NCI-H146 treated with DMSO at 0.1 percent for 48 hours (cell line): ENCODE data around the gene DNAJC6.
A peak's percentile ranks its signal among the peaks of the same experiment; 100 is the strongest.
"Not testable (repeated sequence)": the region's sequence is repeated elsewhere in the genome, so short reads cannot be mapped to it uniquely, and the experiment has no call there.

Experiments
- DNase-seq: peaks from one replicate; lab custom pipeline; 2025; ENCODE audit not compliant: unreplicated experiment; lab: John Stamatoyannopoulos, UW

The DNAJC6 gene

DNA sequence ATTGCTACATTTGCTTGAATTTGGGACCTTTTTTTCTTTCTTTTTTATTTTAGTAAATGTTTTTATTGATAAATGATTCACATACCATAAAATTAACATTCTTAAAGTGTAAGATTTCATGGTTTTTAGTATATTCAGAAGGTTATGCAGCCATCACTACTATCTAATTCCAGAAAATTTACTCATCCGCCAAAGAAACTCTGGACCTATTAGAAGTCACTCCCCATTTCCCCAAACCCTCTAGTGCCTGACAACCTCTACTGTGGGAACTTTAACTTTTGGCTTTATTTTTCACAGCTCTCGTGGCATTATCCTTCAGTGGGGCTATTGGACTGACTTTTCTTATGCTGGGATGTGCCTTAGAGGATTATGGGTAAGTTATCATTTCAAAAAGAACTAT lies 115.7 kb downstream of the DNAJC6 start:
- DNase-seq = no peak

DNA sequence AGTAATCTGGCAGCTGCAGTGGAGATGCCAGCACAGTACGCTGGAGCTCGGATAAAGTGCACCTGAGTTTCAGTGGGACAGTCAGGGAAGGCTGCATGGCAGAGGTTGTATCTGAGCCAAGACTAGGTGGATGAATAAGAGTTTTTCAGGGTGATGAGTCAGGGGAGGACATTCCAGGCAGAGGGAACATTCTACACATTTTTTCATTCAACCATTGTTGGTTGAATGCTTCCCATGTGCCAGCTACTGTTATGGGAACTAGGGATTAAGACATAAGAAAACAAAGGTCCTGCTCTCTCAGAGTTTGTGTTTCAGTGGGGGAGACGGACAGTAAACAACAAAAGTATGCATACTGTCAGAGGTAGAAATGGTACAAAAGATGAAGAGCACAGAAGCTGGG lies 116.4 kb downstream of the DNAJC6 start:
- DNase-seq = no peak

DNA sequence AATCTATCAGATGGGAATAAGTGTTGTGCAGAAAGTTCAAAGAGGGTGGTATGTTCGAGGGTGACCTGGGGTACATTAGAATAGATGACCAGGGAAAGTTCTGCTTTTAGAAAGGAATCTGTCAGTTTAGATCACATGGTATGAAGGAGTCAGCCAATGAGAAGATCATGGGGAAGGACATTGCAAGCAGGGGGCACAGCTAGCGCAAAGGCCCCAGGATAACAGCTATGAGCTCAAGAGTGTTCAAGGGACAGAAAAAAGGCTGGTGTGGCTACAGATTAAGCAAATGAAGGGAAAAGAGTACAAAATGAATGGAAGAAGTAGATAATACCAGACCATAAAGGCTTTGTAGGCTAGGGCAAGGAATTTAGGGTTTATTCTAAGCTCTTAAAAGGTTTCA lies 119.7 kb downstream of the DNAJC6 start:
- no peak for DNase-seq

DNA sequence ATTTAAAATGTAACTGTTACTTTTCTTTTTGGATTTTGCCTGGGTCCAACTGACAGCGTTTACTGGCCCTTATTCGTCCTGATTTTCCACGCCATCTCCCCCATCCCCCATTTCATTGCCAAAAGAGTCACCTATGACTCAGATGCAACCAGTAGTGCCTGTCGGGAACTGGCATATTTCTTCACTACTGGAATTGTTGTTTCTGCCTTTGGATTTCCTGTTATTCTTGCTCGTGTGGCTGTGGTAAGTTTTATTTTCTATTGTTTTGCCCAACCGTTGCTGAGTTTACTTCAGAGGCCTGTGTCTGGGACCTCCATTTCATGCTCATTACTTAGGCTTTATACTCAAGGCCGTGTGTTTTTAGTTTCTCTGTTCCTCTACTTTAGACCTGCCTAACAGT lies 120.5 kb downstream of the DNAJC6 start:
- no peak for DNase-seq

DNA sequence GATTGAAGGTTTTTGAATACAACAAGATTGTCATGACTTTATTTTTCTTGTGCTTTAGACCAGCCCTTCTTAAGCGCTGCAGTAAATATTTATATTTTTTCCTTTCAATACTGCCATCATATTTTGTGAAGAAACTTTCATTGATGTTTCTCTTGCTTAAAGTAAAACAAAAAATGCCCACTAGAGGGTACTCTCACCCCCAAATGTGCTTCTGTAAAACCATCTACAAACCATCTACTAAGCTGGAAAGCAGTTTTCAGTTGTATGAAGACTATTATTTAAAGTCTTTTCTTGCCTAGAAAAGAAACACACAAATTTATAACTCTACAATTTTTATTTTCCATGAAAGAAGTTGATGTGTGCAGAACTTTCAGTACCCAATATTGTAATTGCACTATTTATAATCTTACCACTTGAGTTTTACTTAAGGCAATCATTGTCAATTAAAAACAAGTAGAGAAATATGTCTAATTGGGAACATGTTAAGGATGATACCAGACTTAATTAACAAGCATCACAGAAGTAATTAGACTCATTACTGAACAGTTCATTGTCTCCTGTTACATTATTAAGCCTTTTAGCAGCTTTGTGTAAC lies 121.9 kb downstream of the DNAJC6 start:
- DNase-seq = peak; percentile 22

DNA sequence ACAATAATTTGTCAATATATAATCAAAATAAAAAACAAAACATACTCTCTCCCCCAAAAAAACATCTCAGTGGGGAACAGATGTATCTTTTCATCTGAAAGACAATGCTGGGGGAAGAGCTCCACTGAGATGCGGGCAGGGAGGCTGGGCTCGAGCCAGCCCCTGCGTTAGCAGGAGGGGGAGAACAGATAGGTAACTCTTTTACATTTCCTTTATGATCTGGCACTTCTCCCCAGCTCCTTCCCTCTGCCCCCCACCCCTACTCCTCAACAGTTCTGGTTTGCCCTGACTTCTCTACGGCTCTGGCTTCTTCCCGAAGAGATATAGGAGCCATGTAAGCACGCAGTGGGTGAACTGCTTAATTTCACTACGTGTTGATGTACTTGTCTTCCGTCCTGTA lies 123.6 kb downstream of the DNAJC6 start:
- DNase-seq = no peak

DNA sequence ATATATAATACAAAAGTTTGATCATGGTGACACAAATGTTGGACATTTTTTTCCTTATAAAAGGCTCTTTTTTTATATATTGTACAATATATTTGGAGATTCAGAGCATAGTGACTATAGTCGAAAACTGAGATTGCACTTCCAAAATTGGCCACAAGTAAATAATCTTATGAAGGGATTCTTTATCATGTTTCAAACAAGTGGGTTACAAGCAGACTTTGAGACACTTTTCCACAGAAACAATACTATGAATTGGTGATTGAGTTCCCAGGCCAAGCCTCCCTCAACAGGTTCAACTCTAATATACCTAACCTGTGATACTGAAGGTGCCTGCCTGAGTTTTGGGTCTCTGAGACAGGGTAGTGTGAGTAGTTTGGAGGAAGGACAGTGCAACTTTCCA lies 124.9 kb downstream of the DNAJC6 start:
- no peak for DNase-seq

DNA sequence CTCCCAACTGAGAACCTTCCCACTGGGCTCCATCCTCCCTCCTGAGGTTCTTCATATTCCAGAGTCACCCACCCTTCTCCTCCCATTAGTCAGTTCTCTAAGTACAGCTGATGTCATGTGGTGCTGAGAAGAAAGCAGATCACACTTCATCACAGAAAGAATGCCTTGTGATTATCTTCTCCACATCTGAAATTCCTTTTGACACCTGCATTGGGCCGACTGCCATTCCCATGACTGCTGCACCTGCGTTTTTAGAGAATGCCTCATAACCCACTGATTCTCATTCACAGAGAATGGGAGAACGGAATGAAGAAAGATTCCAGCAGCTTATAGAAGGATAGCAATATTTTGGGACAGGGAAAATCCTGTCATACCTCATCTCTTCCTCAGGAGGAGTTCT lies 125.4 kb downstream of the DNAJC6 start:
- no peak for DNase-seq

DNA sequence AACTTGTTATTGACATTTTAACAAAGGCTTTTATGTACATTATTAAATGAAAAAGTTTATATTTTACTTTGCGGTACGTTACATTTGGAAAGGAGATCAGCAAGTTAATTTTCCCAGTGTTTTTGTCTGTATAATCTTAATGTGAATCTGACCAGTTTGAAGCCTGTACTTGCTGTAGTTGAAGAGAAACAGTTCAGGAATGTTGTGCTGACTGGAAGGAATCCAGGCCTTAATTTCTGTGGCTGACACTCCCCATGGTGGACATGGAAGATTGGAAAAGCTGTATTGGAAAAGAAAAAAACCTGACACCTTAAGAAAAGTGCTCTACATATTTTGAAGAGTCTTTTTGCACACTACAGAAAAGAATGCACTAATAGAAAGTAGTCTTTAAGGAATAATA lies 126.6 kb downstream of the DNAJC6 start:
- DNase-seq = no peak

DNA sequence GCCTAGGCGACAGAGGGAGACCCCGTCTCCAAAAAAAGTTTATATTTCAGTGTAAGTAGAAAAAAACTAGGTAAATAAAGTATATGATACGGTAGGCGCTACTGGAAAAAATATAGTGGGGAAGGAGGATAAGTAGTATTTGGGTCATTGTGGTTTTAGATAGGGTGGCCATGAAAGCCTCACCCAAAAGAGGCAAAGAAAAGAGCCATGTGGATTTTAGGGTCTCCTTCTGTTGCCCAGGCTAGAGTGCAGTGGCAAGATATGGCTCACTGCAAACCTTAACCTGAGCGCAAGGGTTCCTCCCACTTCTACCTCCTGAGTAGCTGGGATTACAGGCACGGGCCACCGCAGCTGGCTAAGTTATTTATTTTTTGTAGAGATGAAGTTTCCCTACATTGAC lies 128.3 kb downstream of the DNAJC6 start:
- DNase-seq = no peak

DNA sequence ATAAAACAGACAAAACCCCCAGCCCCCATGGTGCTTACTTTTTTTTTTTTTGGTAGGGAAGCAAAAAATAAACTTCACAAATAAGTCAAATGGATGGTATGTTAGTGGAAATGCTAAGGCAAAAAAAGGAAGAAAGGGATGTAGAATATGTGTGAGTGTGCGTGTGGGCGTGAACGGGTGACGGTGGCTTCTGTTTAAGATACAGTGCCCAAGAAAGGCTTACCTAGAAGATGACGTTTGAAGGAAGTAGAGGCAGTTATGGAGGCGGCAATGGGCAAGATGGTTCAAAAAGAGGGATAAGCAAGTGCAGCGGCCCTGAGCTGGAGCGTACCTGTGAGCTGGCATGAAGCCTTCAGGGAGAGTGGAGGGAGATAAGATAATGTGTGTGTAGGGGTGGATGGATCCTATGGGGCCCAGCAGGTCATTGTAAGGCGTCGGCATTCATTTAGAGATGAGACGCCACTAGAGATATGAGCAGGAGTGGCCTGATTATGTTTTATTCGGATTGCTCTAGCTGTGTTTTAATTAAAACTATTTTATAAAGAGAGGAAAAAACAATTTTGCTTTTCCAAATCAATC lies 131.1 kb downstream of the DNAJC6 start:
- DNase-seq = no peak

DNA sequence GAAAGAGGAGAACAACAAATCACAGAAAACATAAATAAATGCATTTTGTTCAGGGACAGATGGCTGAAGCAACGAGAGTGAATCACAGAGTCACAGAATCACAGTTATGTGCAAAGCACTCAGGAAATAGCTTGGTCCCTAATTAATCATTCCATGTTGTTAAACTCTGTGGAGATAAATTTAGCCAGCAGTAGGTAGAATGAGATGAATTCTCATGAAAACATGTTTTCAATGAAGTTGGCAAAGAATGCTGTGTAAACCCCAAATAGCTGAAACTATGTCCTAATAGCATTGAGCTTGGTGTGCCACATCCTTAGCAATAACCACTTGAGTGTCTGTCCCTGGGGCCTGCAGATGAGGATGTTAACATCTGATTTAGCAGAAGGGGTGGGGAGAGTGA lies 131.6 kb downstream of the DNAJC6 start:
- DNase-seq = no peak

DNA sequence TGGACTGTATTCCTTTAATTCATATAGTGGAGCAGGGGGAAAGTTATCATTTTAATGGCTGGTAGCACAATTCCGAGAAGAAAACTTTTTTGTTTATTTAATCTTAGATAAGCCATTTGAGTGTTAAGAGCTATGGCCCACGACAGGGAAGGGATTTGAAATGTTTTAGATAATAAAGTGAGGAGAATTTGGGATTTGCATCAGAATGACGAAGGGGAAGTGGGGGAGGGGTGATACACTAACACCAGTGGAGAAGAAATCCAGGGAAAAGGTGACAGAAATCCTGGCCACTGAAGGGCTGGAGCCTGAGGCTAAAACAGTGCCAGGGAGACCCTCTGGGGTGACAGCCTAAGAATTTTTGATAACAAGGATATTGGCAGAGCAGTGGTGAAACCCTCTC lies 132.1 kb downstream of the DNAJC6 start:
- DNase-seq = no peak

DNA sequence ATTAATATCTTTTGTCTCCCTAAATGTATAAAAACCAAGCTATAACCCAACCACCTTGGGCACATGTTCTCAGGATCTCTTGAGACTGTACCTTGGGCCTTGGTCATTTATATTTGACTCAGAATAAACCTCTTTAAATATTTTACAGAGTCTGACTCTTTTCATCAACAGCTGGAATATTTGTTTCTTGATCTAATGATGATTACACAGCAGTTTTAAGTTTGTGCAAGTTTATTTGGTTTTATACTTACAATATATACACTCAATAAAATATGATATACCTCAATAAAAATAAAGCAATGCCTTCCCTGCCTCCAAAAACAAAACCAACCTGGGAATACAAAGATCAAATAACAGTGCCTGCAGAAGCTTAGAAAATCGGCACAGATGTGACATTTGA lies 133.1 kb downstream of the DNAJC6 start:
- no peak for DNase-seq

DNA sequence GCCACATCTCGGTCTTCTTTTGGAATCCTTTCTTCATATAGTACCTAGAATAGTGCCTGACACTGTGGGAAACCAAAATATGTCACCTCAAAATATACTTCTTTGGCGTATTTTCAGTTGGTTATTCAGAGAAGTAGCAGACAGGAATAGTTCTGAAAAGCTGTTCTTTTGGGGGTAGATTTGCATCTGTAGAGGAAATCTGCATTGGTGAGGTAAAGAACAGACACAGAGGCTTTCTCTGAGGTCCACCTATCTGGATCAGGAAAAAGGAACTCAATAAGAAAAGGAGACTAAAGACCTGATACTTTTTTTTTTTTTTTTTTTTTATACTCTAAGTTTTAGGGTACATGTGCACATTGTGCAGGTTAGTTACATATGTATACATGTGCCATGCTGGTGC lies 134.3 kb downstream of the DNAJC6 start:
- no peak for DNase-seq

DNA sequence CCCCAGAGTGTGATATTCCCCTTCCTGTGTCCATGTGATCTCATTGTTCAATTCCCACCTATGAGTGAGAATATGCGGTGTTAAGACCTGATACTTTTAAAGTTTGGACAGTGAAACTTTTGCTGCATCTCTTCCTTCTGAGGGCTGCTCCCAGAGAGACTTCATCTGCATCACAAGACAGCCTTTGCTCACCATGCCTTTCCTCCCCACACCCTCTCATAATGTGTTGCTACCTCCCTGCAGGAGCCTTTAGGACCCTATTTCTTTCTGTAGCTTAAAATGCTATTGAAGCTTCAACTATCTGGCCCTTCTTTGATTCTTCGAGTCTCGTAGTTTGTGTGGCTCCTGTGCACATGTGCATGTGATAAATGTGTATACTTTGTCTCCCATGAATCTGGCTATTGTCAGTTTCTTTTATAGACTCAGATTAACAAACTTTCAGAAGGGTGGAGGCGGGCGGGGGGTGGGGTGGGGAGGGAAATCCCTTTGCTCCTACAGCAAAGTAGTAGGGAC lies 134.8 kb downstream of the DNAJC6 start:
- DNase-seq = no peak

DNA sequence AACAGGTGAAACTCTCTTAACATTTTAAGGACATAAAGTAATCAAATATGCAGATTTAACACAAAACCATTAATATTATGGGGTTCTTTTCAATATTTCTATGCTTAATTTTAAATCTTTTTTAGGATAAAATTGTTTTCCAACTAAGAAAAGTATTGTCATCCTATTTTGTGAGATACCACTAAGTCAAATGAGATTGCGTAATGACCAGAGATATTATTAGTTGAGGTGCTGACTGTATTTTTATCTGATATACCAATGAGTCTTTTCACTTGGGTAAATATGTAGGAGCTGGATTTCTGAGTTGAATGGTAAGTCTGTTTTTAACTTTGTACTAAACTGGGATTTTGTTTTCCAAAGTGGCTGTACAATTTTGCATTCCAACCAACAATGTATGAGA lies 136.5 kb downstream of the DNAJC6 start:
- DNase-seq = no peak

DNA sequence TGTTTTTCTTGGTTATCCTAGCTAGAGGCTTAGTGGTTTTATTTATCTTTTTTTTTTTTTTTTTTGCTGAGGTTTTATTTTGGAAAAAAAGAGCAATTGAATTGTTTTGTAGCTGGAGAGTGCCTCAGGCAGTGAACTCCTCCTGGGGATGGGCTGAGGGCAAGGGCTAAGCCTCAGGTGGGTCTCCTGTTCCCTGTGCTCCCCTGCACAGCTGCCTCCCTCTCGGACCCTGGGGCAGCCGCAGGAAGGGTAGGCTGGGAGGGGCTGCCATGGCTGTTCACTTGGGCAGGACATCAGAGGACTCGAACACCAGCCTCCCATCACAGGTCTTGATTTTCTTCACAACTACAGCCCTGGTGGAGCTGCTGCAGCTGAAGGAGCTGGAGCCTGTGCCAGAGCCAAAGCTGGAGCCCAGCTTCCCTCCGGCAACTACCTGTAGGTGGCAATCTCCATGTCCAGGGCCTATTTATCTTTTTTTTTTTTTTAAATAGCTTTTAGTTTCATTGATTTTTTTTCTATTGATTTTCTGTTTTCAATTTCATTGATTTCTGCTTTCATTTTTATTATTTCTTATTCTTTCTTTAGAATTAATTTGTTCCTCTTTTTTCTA lies 140.0 kb downstream of the DNAJC6 start:
- no peak for DNase-seq

DNA sequence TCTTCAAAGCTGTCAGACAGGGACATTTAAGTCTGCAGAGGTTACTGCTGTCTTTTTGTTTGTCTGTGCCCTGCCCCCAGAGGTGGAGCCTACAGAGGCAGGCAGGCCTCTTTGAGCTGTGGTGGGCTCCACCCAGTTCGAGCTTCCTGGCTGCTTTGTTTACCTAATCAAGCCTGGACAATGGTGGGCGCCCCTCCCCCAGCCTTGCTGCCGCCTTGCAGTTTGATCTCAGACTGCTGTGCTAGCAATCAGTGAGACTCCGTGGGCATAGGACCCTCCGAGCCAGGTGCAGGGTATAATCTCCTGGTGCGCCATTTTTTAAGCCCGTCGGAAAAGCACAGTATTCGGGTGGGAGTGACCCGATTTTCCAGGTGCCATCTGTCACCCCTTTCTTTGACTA lies 146.3 kb downstream of the DNAJC6 start:
- DNase-seq = not testable (repeated sequence)

DNA sequence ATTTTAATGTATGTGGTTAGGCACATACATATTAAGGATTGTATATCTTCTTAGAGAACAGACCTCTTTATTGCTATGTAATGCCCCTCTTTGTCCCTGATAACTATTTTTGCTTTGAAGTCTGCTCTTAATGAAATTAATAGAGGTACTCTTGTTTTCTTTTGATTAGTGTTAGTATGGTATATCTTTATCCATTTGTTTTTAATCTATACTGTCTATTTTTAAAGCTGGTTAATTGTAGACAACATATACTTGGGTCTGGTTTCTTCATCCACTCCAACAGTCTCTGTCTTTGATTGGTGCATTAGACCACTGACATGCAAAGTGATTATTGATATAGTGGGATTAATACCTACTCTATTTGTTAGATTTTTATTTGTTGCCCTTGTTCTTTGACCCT lies 147.1 kb downstream of the DNAJC6 start:
- DNase-seq = no peak

DNA sequence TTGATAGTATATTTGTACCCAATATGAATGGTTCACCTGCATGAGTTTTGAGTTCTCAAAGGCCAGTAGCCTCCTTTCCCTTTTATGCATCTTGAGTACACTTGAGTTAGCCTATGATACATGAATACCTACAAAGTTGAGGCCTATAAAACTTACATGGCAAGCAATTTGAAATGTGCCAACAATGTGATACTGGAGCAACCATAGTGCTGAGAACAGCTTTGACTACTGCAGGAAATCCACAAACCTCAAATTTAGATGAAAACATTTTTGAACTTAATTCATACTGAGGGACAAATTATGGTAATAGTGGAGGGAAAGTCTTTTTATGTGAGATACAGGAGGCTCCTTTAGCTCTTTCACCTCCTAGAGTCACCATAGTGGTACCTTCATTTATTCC lies 148.5 kb downstream of the DNAJC6 start:
- no peak for DNase-seq

DNA sequence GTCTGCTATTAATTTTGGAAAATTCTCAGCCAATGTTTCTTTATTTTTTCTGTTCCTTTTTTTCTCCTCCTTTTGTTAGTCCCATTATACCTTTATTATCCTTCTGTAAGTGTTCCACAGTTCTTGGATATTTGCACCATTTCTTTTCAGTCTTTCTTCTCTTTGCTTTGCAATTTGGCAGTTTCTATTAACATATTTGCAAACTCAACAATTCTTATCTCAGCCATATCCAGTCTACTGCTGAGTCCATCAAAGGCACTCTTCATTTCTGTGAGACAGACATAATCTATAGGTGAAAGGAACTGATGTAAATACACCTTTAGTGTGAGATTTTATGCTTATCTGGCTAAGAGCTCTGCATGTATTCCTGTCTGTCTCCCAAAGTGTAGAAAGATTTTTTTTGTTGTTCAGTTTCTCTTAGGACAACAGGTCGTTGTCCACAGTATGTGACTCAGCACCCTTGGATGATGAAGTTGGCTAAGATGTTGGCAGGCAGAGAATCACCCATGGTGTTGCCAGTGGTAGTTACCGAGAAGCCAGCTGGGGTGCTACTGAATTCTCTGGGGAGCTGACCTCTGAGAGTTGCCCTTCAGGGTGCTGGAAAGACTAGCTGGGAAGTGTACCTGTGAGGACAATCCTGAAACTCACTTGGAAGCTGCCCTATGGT lies 149.5 kb downstream of the DNAJC6 start:
- DNase-seq = no peak
